ENCODE measurements around the gene ANKRD31. TPM values are rescaled to one million over a fixed set of nuclear protein-coding genes. Genes with fewer than 3 reads are reported as not detected.

Gene ANKRD31
- total RNA-seq, 6 experiments from 2014 or later: 0.02 to 0.08 (median 0.05) TPM; not detected in 1

DNA sequence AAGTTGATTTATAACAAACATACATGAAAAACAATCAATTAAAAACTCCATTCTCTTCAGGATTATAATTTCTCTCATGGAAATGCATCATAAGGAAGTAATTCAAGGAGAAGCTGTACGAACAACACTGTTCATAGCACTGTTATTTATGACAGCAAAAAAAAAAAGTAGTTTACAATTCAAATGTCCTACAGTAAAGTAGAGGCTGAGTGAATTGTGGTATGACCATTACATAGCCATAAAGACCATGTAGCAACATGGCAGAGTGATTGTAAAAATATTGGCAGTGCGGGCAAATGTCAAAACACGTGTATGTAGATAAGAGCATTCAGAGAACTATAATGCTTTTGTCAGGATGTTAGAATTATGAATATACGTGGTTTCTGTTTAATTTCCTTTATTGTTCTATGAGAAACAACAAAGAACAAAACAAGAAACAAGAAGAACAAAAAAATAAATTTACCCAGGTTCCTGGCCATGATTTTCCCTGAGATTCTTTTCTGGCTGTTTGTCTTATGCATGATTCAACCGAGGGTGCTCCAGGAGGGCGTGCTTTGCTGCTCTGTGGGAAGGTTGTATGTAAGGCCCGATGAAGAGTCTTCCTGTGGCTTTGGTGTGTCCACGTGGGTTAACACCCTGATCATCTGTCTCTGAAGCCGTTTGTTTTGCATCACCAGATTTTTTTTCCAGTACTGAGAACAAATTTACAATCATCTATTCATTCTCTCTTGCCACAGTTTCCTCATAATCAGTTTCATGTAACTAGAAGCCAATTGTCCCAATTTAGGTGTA lies 213.1 kb downstream of the ANKRD31 start:
- TF ChIP-seq CTCF (IDR thresholded peaks at IDR 0.05): no peak
- no peak overlapping the region for H3K4me3 Mint-ChIP-seq
- H3K4me1 Mint-ChIP-seq (ENCODE audit: low read depth): peaks cover 19% of the 10 kb centered on the region
- no peaks in the 10 kb centered on the region for H3K9me3 Mint-ChIP-seq
- peaks cover 3% of the 10 kb centered on the region; the same call in 1 of the 2 replicates for H3K27me3 Mint-ChIP-seq (ENCODE audit: insufficient read depth)
- no peak for DNase-seq
- no peak overlapping the region for H3K27ac Mint-ChIP-seq
- H3K36me3 Mint-ChIP-seq (ENCODE audit: low read depth): no peaks in the 10 kb centered on the region

GRCh38 chr5:75021800-75022199 lies 214.9 kb downstream of the ANKRD31 start:
- H3K9me3 Mint-ChIP-seq: no peaks in the 10 kb centered on the region
- no peaks in the 10 kb centered on the region for H3K36me3 Mint-ChIP-seq (ENCODE audit: low read depth)
- DNase-seq: no peak
- H3K4me1 Mint-ChIP-seq (ENCODE audit: low read depth): peaks cover 26% of the 10 kb centered on the region
- peaks cover 3% of the 10 kb centered on the region; the same call in 1 of the 2 replicates for H3K27me3 Mint-ChIP-seq (ENCODE audit: insufficient read depth)
- no peak overlapping the region for H3K4me3 Mint-ChIP-seq
- no peak overlapping the region for H3K27ac Mint-ChIP-seq
- TF ChIP-seq CTCF (IDR thresholded peaks at IDR 0.05): no peak

DNA sequence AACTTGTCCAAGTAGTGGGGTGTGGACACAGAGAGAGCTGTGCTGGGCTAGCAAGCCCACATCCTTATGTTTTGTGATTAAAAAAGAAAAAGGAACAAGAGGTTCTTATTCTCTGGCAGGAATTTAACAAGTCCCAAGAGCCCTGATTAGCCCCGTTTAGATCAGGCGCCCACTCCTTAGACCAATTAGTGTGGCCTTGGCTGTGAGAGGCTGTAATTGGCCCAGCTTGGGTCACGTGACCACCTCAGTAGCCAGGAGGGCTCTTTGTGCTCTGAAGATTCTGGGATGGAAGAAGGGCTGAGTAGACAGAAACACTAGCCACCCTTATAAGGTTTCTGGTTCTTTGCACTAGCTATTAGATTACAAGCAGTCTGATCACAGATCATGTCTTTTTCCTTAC lies 215.5 kb downstream of the ANKRD31 start:
- Mint-ChIP-seq H3K9me3 (no peaks in the 10 kb centered on the region), H3K4me1 (ENCODE audit: low read depth) (peaks cover 26% of the 10 kb centered on the region), H3K4me3 (no peak overlapping the region), H3K36me3 (ENCODE audit: low read depth) (no peaks in the 10 kb centered on the region), H3K27ac (no peak overlapping the region), H3K27me3 (ENCODE audit: insufficient read depth) (peaks cover 3% of the 10 kb centered on the region; the same call in 1 of the 2 replicates)
- DNase-seq: no peak
- no peak for TF ChIP-seq CTCF (IDR thresholded peaks at IDR 0.05)

DNA sequence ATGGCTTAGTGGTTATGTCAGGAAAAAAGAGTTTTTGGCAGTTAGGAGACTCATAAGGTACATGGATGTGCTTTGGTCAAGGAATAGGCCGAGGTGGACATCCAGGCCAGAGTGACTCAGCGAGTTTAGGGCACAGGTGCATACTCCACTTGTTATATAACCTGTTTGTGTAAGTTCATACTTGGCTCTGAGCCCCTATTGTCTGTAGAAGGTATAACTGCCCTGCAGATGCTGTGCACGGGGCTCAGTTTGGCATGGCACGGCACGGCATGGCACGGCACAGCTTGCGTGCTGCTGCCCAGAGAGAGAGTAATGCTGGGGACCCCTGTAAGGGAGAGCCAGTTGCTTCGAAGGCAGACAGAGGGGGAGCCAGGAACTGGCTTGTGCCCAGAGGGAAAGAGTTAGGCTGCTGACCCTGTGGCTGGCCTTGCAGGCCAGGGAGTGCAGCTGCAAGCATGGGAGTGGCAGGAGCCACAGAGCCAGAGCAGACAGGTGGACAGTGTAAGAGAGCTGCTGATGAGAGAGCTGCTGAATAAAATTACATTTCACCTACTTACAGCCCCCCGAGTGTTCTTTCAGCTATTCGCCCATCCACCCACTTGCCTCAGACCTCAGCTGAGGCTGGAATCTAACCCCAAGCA lies 216.5 kb downstream of the ANKRD31 start:
- Mint-ChIP-seq H3K4me1 (ENCODE audit: low read depth) (peaks cover 26% of the 10 kb centered on the region), H3K36me3 (ENCODE audit: low read depth) (no peaks in the 10 kb centered on the region), H3K27ac (no peak overlapping the region), H3K9me3 (no peaks in the 10 kb centered on the region), H3K4me3 (no peak overlapping the region), H3K27me3 (ENCODE audit: insufficient read depth) (peaks cover 3% of the 10 kb centered on the region; the same call in 1 of the 2 replicates)
- no peak for DNase-seq
- no peak for TF ChIP-seq CTCF (IDR thresholded peaks at IDR 0.05)

DNA sequence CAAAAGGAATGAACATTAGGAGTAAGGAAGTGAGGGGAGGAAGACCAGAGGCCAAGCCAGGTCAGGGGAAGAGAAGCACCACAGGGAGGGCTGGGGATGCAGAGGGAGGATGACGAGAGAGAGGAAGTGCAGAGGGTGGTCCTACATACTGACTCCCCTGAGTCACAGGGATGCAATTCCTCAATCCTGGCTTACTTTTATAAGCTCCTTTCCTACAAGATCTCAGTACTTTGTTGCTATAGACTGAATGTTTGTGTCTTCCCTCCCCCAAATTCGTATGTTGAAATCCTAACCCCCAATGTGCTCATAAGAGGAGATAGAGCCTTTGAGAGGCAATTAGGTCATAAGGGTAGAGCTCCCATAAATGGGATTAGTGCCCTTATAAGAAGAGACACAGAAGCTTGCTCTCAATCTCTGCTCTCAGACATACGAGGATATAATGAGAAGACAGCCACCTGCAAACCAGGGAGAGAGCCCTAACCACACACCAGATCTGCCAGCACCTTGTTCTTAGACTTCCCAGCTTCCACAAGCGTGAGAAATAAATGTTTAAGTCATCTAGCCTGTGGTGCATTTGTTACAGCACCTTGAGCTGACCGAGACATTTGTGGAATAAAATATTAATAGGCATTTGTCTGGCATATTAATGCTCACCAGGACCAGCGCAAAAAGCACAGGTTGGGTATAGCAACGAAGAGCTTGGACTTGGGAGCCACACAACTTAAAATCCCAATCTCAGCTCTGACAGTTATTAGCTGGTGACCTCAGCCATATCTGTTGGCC lies 217.7 kb downstream of the ANKRD31 start:
- Mint-ChIP-seq H3K4me3 (no peak overlapping the region), H3K27ac (peak overlapping the region; percentile 2; the same call in 1 of the 2 replicates), H3K27me3 (ENCODE audit: insufficient read depth) (peaks cover 3% of the 10 kb centered on the region; the same call in 1 of the 2 replicates), H3K9me3 (no peaks in the 10 kb centered on the region), H3K4me1 (ENCODE audit: low read depth) (peaks cover 20% of the 10 kb centered on the region), H3K36me3 (ENCODE audit: low read depth) (no peaks in the 10 kb centered on the region)
- no peak for TF ChIP-seq CTCF (IDR thresholded peaks at IDR 0.05)
- no peak for DNase-seq

Other genes with a start within 250 kb of the ANKRD31 start
- gene GCNT4, start 184.3 kb downstream of the ANKRD31 start, total RNA-seq (2021; fragmentation: NEBNext Ultra II Directional; extraction: Animal tissue kit (Norgen Biotek cat#: 25700)): 10 to 100 TPM in 1 of 6 experiments, 1 to 10 TPM in 5; 4.4 to 11.0 (median 5.4) TPM
- gene HMGCR, start 100.3 kb upstream of the ANKRD31 start, total RNA-seq (2021; fragmentation: NEBNext Ultra II Directional; extraction: Animal tissue kit (Norgen Biotek cat#: 25700)): 10 to 100 TPM; 22.6 to 26.4 (median 24.4) TPM

Data from HFFc6 (cell line).